Measurements from ENCODE around the gene LEKR1.
"Not testable (repeated sequence)": the region's sequence is repeated elsewhere in the genome, so short reads cannot be mapped to it uniquely, and the experiment has no call there.

The LEKR1 gene

GRCh38 chr3:156910022-156910421 is 83.9 kb downstream of the LEKR1 start:
- DNase-seq: no peak

DNA sequence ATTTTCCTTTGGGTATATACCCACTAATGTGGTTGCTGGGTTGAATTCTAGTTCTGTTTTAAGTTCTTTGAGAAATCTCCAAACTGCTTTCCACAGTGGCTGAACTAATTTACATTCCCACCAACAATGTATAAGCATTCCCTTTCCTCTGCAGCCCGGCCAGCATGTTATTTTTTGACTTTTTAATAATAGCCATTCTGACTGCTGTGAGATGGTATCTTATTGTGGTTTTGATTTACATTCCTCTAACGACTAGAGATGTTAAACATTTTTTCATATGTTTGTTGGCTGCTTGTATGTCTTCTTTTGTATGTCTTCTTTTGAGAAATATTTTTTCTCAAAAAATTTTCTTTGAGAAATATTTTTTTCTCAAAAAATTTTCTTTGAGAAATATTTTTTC is 84.7 kb downstream of the LEKR1 start:
- DNase-seq: peak; percentile 20

DNA sequence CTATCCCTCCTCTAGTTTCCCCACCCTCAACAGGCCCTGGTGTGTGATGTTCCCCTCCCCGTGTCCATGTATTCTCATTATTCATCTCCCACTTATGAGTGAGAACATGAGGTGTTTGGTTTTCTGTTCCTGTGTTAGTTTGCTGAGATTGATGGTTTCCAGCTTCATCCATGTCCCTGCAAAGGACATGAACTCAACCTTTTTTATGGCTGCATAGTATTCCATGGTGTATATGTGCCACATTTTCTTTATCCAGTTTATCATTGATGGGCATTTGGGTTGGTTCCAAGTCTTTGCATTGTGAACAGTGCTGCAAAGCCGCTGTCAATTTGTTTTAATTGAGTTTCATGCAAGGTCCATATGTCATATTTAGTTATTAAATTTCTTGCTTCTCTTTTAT is 88.1 kb downstream of the LEKR1 start:
- not testable (repeated sequence) for DNase-seq

- no peak for DNase-seq
Observed at GRCh38 chr3:156915372-156915771, 89.2 kb downstream of the LEKR1 start.

DNA sequence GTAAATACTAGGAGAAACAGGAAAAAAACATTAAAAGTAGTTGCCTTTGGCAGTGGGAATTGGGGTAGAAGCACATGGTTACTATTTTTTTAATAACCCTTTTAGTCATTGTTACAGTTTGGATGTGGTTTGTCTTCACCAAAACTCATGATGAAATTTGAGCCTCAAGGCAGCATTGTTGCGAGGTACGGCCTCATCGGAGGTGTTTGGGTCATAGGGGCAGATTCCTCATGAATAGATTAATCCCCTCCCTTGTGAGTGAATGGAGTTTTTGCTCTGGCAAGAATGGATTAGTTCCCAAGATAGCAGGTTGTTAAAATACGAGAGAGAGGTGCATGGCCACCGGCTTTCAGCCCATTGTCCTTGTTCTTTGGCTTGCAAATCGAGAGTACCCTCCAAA is 92.6 kb downstream of the LEKR1 start:
- peak; percentile 19 for DNase-seq

- no peak for DNase-seq
Observed at GRCh38 chr3:156919818-156920217, 93.7 kb downstream of the LEKR1 start.

DNA sequence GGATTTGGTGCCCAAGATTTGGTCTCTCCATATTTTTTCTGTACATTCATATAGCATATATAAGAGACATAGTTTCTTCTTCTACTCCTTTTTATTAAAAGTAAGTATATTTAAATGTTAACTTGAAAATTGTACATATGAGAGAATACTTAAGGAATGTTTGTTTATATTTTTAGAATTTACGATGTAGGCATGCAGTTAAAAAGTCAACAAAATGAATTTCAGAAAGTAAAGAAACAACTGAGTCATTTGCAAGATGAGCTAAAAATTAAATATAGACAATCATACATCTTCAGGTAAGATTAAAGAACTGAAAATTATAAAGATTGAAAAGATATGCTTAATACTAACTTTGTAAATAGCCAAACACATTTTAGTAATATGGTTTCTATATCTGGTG is 94.2 kb downstream of the LEKR1 start:
- no peak for DNase-seq

- no peak for DNase-seq
Observed at GRCh38 chr3:156923349-156923748, 97.2 kb downstream of the LEKR1 start.

GRCh38 chr3:156938724-156939123 is 112.6 kb downstream of the LEKR1 start:
- no peak for DNase-seq

DNA sequence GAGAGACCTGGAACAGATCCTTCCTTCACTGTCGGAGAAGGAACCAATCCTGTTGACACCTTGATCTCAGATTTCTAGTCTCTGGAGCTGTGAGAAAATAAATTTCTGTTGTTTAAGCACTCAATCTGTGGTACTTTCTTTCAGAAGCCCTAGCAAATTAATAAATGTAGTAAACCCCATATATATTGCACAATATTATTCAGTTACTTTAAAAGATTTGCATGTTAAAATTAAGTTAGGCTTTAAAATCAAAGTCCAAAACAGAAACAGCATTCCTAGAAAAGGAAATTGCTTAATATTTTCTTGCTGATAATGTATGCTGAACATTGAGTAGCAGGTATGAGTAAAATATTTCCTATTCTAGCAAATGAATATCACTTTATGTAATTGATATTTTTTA is 113.2 kb downstream of the LEKR1 start:
- DNase-seq: no peak

DNA sequence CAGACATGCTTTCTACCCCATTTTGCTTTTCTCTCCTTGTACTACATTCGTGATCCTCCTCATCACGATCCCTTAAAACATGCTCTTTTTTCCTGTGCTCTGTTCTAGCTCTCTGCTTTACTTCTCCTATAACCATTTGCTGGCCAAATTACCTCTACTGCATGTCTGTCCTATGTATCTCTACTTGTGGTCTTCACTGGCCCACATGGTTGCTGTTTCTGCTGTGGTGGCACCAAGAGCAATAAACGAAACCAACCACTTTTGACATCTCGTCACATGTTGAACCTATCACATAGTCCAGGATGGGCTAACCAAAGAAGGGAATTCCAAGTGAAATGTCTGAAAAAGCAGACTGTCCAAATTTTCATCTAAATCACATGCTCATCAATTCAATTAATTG is 115.2 kb downstream of the LEKR1 start:
- no peak for DNase-seq

GRCh38 chr3:156948402-156949210 is 122.5 kb downstream of the LEKR1 start:
- no peak for DNase-seq

GRCh38 chr3:156952011-156952410 is 125.9 kb downstream of the LEKR1 start:
- DNase-seq: peak; percentile 41

- no peak for DNase-seq
Observed at GRCh38 chr3:156957715-156958114, 131.6 kb downstream of the LEKR1 start.

- no peak for DNase-seq
Observed at GRCh38 chr3:156963096-156963495, 136.9 kb downstream of the LEKR1 start.

DNA sequence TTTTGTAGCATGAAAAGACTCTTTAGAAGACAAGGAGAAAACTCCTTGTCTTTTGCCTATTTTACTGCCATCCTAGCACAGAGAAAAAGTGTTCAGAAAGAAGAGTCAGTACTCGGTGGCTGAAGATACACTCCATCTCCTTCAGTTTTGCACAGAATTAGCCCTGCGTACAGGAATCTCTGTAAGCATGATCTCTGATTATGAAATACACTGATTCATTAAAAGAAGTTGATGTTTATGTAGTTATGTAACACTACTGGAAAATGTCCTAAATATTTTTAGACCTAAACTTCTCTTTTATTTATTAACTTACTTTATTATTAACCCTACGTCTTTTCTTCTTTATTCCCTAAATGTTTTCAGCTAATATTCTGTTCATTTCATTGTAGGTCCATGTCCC is 138.4 kb downstream of the LEKR1 start:
- no peak for DNase-seq

GRCh38 chr3:156966349-156966748 is 140.2 kb downstream of the LEKR1 start:
- not testable (repeated sequence) for DNase-seq

DNA sequence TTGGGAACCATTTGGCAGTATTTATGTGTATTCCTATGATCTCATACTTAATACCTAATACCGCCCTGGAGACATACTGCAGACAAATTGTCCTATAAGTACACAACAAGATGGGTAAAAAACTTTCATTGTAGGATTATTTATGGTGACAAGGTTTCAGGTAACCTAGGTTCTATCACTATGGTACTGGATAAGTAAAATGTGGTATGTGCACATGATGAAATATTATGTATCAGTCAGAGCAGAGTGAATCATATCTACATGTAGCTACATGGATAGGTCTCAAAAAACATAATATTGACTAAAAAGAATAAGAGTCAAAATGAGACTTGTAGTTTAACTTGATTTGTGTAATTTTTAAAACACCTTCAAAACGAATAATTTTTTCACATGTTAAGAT is 147.8 kb downstream of the LEKR1 start:
- no peak for DNase-seq

DNA sequence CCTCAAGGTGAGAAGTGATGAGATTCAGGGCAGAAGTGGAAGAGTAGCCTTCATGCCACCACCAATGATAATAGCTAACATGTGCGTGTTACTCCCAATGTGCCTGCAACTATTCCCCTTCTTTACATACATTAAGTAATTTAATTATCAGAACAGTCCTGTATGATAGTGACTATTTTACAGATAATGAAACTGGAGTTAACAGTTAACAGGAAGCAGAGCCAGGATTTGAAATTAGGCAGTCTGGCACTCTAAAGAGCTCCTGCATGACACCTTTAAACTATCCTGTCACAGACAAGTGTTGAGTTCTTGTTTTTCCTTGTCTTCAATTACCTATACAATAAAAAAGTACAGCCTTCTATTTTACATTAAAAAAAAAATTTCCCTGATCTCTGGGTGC is 148.8 kb downstream of the LEKR1 start:
- DNase-seq: no peak

GRCh38 chr3:156975721-156976120 is 149.6 kb downstream of the LEKR1 start:
- DNase-seq: no peak

- no peak for DNase-seq
Observed at GRCh38 chr3:156976933-156977332, 150.8 kb downstream of the LEKR1 start.

DNA sequence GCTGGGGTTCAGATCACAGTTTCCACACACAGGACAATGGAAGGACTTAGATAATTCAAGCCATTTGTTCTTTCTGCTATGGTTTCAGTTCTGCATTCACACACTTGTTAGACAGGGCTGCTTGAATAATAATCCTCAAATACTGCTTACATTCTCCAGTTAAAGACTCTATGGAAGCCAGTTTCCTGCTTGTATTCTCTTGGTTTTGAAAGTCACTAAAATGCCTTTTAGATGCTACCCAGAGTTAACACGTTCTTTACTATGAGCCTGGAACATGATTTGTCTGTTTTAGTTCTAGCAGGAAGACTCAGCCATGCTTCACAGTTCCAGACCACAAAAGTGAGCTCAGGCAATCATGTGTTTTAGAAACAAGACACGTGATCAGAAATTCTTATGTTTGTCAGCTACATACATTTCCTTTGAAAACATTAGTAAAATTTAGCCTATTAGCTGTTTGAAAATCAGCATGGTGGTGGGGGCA is 152.4 kb downstream of the LEKR1 start:
- DNase-seq: peak; percentile 14

DNA sequence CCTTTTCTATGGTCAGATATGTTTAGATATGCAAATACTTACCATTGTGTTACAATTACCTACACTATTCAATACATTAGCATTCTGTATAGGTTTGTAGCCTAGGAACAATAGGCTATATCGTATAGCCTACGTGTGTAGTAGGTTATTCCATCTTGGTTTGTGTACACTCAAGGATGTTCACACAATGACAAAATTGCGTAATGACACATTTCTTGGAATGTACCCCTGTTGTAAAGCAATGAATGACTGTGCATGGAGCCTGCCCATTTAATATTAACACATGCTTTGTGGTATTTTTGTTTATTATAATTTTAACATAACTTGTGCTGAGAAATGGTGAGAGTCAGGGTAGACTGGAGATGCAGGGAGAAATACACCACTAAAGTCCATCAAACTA is 154.9 kb downstream of the LEKR1 start:
- no peak for DNase-seq

- DNase-seq: no peak
Observed at GRCh38 chr3:156983559-156983958, 157.4 kb downstream of the LEKR1 start.

DNA sequence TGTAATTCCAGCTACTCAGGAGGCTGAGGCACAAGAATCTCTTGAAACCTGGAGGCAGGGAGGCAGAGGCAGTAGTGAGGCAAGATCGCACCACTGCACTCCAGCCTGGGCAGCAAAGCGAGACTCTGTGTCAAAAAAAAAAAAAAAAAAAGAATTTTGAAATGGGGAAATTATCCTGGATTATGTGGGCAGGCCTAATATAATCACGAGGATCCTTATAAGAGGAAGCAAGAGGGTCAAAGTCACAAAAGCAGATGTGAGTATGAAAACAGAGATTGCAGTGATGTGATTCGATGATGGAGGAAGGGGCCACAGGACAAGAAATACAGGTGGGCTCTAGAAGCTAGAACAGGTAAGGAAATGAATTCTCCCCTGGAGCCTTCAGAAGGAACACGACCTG is 159.6 kb downstream of the LEKR1 start:
- no peak for DNase-seq
